Gastrocnemius medialis (tissue), 4 donors: ENCODE data around the gene GPNMB. TPM values are rescaled to one million over a fixed set of nuclear protein-coding genes. Genes with fewer than 3 reads are reported as not detected.

Experiments
- ATAC-seq, 2 donors: fragments of 150-250 bp; one replicate each; pipeline ENCODE4 v1.9.1; 2016
- DNase-seq, 2 donors: peaks; one replicate each; pipeline ENCODE4 v3.0.0-alpha.2; 2019
- H3K27ac ChIP-seq, 4 donors: fragments of 200-600 bp; sonication (generic); 1 replicate in 1 of 4; 2 replicates in 3 of 4; pipeline ENCODE4 v1.5.1; 2016 to 2018; ENCODE audit warnings: mild to moderate bottlenecking in 2 of 4, moderate library complexity in 1 of 4
- H3K27me3 ChIP-seq, 3 donors: fragments of 200-600 bp; sonication (generic) in 2 of 3; 1 replicate in 1 of 3; 2 replicates in 2 of 3; pipeline versions ENCODE4 v1.5.1 to v1.6.0; 2016 to 2019; ENCODE audit warnings: mild to moderate bottlenecking in 1 of 3, moderate library complexity in 1 of 3
- H3K36me3 ChIP-seq, 2 donors: fragments of 200-600 bp; sonication (generic) in 1 of 2; one replicate each; pipeline ENCODE4 v1.5.1; 2017 to 2018
- H3K4me1 ChIP-seq, 2 donors: fragments of 200-600 bp; sonication (generic) in 1 of 2; one replicate each; pipeline ENCODE4 v1.5.1; 2016 to 2017; ENCODE audit warnings: mild to moderate bottlenecking in 2 of 2
- H3K4me3 ChIP-seq, 4 donors: fragments of 200-600 bp; sonication (generic) in 3 of 4; 1 replicate in 1 of 4; 2 replicates in 3 of 4; pipeline ENCODE4 v1.5.1; 2016 to 2019; ENCODE audit warnings: mild to moderate bottlenecking in 2 of 4
- H3K9me3 ChIP-seq, 3 donors: fragments of 200-600 bp; sonication (generic) in 2 of 3; 1 replicate in 1 of 3; 2 replicates in 2 of 3; pipeline ENCODE4 v1.5.1; 2016 to 2019
- CTCF ChIP-seq, 5 experiments: fragments of 450-650 bp in 3 of 5; fragments of 200-600 bp in 2 of 5; sonication (generic) in 2 of 5; IDR thresholded peaks in 4 of 5; conservative IDR thresholded peaks in 1 of 5; 1 replicate in 4 of 5; 2 replicates in 1 of 5; pipeline ENCODE4 v1.5.1; 2016 to 2019; ENCODE audit warnings: antibody characterized with exemption in 5 of 5, mild to moderate bottlenecking in 3 of 5, moderate library complexity in 3 of 5
- POLR2A ChIP-seq, 2 donors: fragments of 450-650 bp; IDR thresholded peaks; one replicate each; pipeline ENCODE4 v1.6.1; 2017; ENCODE audit warnings: antibody characterized with exemption in 2 of 2, mild to moderate bottlenecking in 2 of 2, moderate library complexity in 2 of 2
- in situ Hi-C, 4 donors: fragments of 200-750 bp; cut with MboI; loops; one replicate each; pipeline versions ENCODE4 v1.15.0 to v1.8.0; 2017; ENCODE audit warnings: low sequenced_read_pairs in 4 of 4
- intact Hi-C: fragments of 100-400 bp; cut with DNase I; formaldehyde crosslinking; loops from one replicate; pipeline ENCODE4 v1.15.1; 2023; ENCODE audit warnings: low total_unique reads
- total RNA-seq, 4 donors: library from RNA; depleted of rRNA; stranded (reverse); fragments of >200 nt; gene quantifications; one replicate each; pipeline versions ENCODE4 v1.1.0 to v1.2.3, GENCODE V29; 2016

GPNMB gene
- total RNA-seq, 4 donors from 2014 or later: 14.7 to 32.1 (median 17.3) TPM

GRCh38 chr7:23205909-23206767, 40.4 kb upstream of the GPNMB start:
- ATAC-seq (no peak), DNase-seq (no peak)
- Histone ChIP-seq H3K4me3 (peak overlapping the region in 1 of 4 donors; percentile 21), H3K36me3 (peaks cover 0 to 7% of the 10 kb centered on the region in 2 donors), H3K27ac (no peak overlapping the region), H3K9me3 (no peaks in the 10 kb centered on the region), H3K27me3 (no peaks in the 10 kb centered on the region), H3K4me1 (no peaks in the 10 kb centered on the region)
- TF ChIP-seq CTCF (IDR thresholded peaks at IDR 0.05 in 4 of 5, conservative IDR thresholded peaks at IDR 0.05 in 1 of 5) (no peak), POLR2A (IDR thresholded peaks at IDR 0.05) (no peak)
- in situ Hi-C loops: no loop called here
- intact Hi-C loops: no loop called here

GRCh38 chr7:23207021-23207420, 39.6 kb upstream of the GPNMB start:
- H3K27ac ChIP-seq: no peak overlapping the region
- intact Hi-C loops: no loop called here
- no peaks in the 10 kb centered on the region for H3K36me3 ChIP-seq
- no peak for ATAC-seq
- H3K4me1 ChIP-seq: no peaks in the 10 kb centered on the region
- in situ Hi-C loops: no loop called here
- H3K9me3 ChIP-seq: no peaks in the 10 kb centered on the region
- H3K27me3 ChIP-seq: no peaks in the 10 kb centered on the region
- DNase-seq: no peak
- H3K4me3 ChIP-seq: no peak overlapping the region
- TF ChIP-seq CTCF (IDR thresholded peaks at IDR 0.05 in 4 of 5, conservative IDR thresholded peaks at IDR 0.05 in 1 of 5): no peak
- TF ChIP-seq POLR2A (IDR thresholded peaks at IDR 0.05): no peak

GRCh38 chr7:23207884-23208283, 38.7 kb upstream of the GPNMB start:
- no peaks in the 10 kb centered on the region for H3K9me3 ChIP-seq
- in situ Hi-C loops (no loop called here), intact Hi-C loops (no loop called here)
- no peak for DNase-seq
- no peaks in the 10 kb centered on the region for H3K27me3 ChIP-seq
- ATAC-seq: no peak
- no peaks in the 10 kb centered on the region for H3K36me3 ChIP-seq
- H3K4me1 ChIP-seq: no peaks in the 10 kb centered on the region
- H3K27ac ChIP-seq: no peak overlapping the region
- no peak for TF ChIP-seq POLR2A (IDR thresholded peaks at IDR 0.05)
- TF ChIP-seq CTCF (IDR thresholded peaks at IDR 0.05 in 4 of 5, conservative IDR thresholded peaks at IDR 0.05 in 1 of 5): no peak
- H3K4me3 ChIP-seq: no peak overlapping the region

GRCh38 chr7:23208316-23208715, 38.3 kb upstream of the GPNMB start:
- Histone ChIP-seq H3K4me1 (no peaks in the 10 kb centered on the region), H3K9me3 (no peaks in the 10 kb centered on the region), H3K4me3 (no peak overlapping the region), H3K36me3 (no peaks in the 10 kb centered on the region), H3K27me3 (no peaks in the 10 kb centered on the region), H3K27ac (no peak overlapping the region)
- ATAC-seq: no peak
- in situ Hi-C loops (no loop called here), intact Hi-C loops (no loop called here)
- no peak for TF ChIP-seq POLR2A (IDR thresholded peaks at IDR 0.05)
- no peak for TF ChIP-seq CTCF (IDR thresholded peaks at IDR 0.05 in 4 of 5, conservative IDR thresholded peaks at IDR 0.05 in 1 of 5)
- no peak for DNase-seq
